Heart left ventricle (tissue), 16 donors: ENCODE measurements around the gene IMMP2L. TPM values are rescaled to one million over a fixed set of nuclear protein-coding genes. Genes with fewer than 3 reads are reported as not detected.

Source experiments
- ATAC-seq, 4 donors: fragments of 200-7000 bp; cut with Tn5 transposase; one replicate each; pipeline ENCODE4 v1.9.1; 2020 to 2022; ENCODE audit warnings: moderate library complexity in 4 of 4, mild to moderate bottlenecking in 3 of 4, moderate number of reproducible peaks in 1 of 4
- DNase-seq, 5 donors: peaks; one replicate each; pipeline ENCODE4 v3.0.0-alpha.2; 2020
- H3K27ac ChIP-seq, 12 donors: fragments of 200-600 bp; sonication (generic) in 4 of 12; one replicate each; pipeline versions ENCODE4 v1.5.0 to v1.8.0; 2016 to 2022; ENCODE audit warnings: mild to moderate bottlenecking in 2 of 12
- H3K27me3 ChIP-seq, 9 donors: fragments of 200-600 bp; sonication (generic) in 2 of 9; one replicate each; pipeline versions ENCODE4 v1.5.1 to v1.8.0; 2016 to 2022; ENCODE audit warnings: mild to moderate bottlenecking in 3 of 9
- H3K36me3 ChIP-seq, 9 donors: fragments of 200-600 bp; sonication (generic) in 2 of 9; one replicate each; pipeline versions ENCODE4 v1.5.0 to v1.8.0; 2018 to 2022; ENCODE audit warnings: mild to moderate bottlenecking in 2 of 9
- H3K4me1 ChIP-seq, 12 donors: fragments of 200-600 bp; sonication (generic) in 4 of 12; one replicate each; pipeline versions ENCODE4 v1.5.0 to v1.8.0; 2016 to 2022; ENCODE audit warnings: mild to moderate bottlenecking in 3 of 12
- H3K4me3 ChIP-seq, 12 donors: fragments of 200-600 bp; sonication (generic) in 4 of 12; one replicate each; pipeline versions ENCODE4 v1.5.0 to v1.8.0; 2017 to 2022; ENCODE audit warnings: mild to moderate bottlenecking in 9 of 12, moderate library complexity in 4 of 12
- H3K9me3 ChIP-seq, 12 donors: fragments of 200-600 bp; sonication (generic) in 4 of 12; one replicate each; pipeline versions ENCODE4 v1.5.0 to v1.8.0; 2016 to 2022; ENCODE audit warnings: mild to moderate bottlenecking in 1 of 12
- CTCF ChIP-seq, 12 donors: fragments of 200-600 bp; sonication (generic) in 4 of 12; IDR thresholded peaks; one replicate each; pipeline versions ENCODE4 v1.5.0 to v1.8.0; 2018 to 2022; ENCODE audit warnings: antibody characterized with exemption in 12 of 12, mild to moderate bottlenecking in 5 of 12
- POLR2A ChIP-seq, 2 donors: fragments of 450-650 bp; IDR thresholded peaks; one replicate each; pipeline ENCODE4 v1.6.1; 2017; ENCODE audit warnings: antibody characterized with exemption in 2 of 2, mild to moderate bottlenecking in 2 of 2, moderate library complexity in 2 of 2
- WGBS, 4 donors: extraction: QIAGEN DNeasy Blood & Tissue Kit in 2 of 4; methylation state at CpG; one replicate each; pipeline versions ENCODE4 v1.1.5 to v1.1.7; 2013 to 2018; 5-methylcytosine and 5-hydroxymethylcytosine counted together
- intact Hi-C, 10 donors: fragments of 100-400 bp; cut with DNase I; formaldehyde crosslinking; loops; one replicate each; pipeline versions ENCODE4 v1.11.1 to v1.14.2; 2022
- polyA plus RNA-seq, 2 donors: library from polyadenylated mRNA; stranded (reverse); fragments of 200-250 nt; gene quantifications; one replicate each; pipeline ENCODE4 v1.2.3, GENCODE V29; 2013
- total RNA-seq, 9 donors: library from RNA; depleted of rRNA in 2 of 9; stranded (reverse); fragments of >200 nt in 2 of 9; fragmentation: NEBNext Ultra II Directional in 3 of 9; extraction: Animal tissue kit (Norgen Biotek cat#: 25700) in 3 of 9; gene quantifications; one replicate each; pipeline versions ENCODE4 v1.1.0 to v1.2.4, GENCODE V29; 2016 to 2023
- donor health status: ischemic (EF 13 %, LVEDD 7.1; RV severe dilation, severe dysfunction).
- donor health status: healthy with polysubstance abuse.
- donor health status: DM: no; HTN: yes; CAD: no.
- donor health status: DM: no; HTN: no; CAD: no.
- donor health status: ischemic (EF 25% LVEDD 6.9; RV normal size, moderate dysfunction).
- donor health status: ischemic (EF 25% LVEDD 5.7; RV mildly dilated, moderate dysfunction).
- donor health status: healthy.
- donor health status: DM: yes; HTN: yes; CAD: no.
- donor health status: ischemic (EF 35%, LVEDD 5.7; RV mildly dilated, moderate dysfunction).
- donor health status: nonischemic (EF 11% LVEDD 7.7; RV severe dilation, severe dysfunction).
- donor health status: DM: yes; HTN: yes; CAD: no.
- donor health status: PGD.
- donor health status: ischemic (EF 29% LVEDD 5.4; RV normal size, mild dysfunction).
- donor health status: nonischemic (EF 23%, LVEDD 6.1; RV moderate dilation, normal function).

Gene IMMP2L
- total and polyA plus RNA-seq, 11 donors, result 5.1 to 17.2 (median 15.9) TPM

GRCh38 chr7:110831419-110831818 is 730.9 kb downstream of the IMMP2L start:
- WGBS, 4 donors, result 45 to 55% (median 46%) methylated on average over 3 of the region's 3 CpGs
- ATAC-seq, result no peak
- no peaks in the 10 kb centered on the region for H3K9me3 ChIP-seq
- H3K4me1 ChIP-seq, result peaks cover 0 to 12% (median 0%) of the 10 kb centered on the region in 12 donors
- peak overlapping the region in 2 of 12 donors; percentile 3 to 16 for H3K27ac ChIP-seq
- H3K27me3 ChIP-seq, result no peaks in the 10 kb centered on the region
- no peak for DNase-seq
- no peaks in the 10 kb centered on the region for H3K36me3 ChIP-seq
- TF ChIP-seq POLR2A (IDR thresholded peaks at IDR 0.05) (no peak), CTCF (IDR thresholded peaks at IDR 0.05) (no peak)
- no peak overlapping the region for H3K4me3 ChIP-seq
- intact Hi-C loops, result loop anchor here in 1 of 10 donors (10.0 kb wide), 1 partner anchor 243 kb away; no protein-coding TSS in a partner anchor

DNA sequence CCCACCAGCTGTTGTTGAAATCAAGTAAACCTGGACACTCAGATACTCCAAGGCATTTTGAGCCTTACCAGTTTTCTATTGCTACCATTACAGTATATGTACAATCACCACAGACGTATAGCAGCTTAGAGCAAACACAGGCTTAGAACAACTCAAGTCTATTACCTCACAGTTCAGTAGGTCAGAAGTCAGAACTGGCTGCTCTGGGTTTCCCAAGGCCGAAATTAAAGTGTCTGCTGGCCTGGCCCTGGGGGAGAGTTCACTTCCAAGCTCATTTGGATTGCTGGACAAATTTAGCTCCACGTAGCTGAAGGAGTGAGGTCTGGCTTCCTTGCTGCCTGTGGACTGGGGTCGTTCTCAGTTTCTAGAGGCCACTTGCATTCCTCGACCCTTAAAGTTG is 731.5 kb downstream of the IMMP2L start:
- TF ChIP-seq CTCF (IDR thresholded peaks at IDR 0.05), result no peak
- no peak for TF ChIP-seq POLR2A (IDR thresholded peaks at IDR 0.05)
- H3K27ac ChIP-seq, result peak overlapping the region in 2 of 12 donors; percentile 3 to 16
- peak in 3 of 4 donors; percentile 39 to 58 (median 41) for ATAC-seq
- no peaks in the 10 kb centered on the region for H3K36me3 ChIP-seq
- no peaks in the 10 kb centered on the region for H3K9me3 ChIP-seq
- intact Hi-C loops, result loop anchor here in 1 of 10 donors (10.0 kb wide), 1 partner anchor 244 kb away; no protein-coding TSS in a partner anchor
- 41 to 46% (median 43%) methylated on average over 5 of the region's 5 CpGs for WGBS, 4 donors
- DNase-seq, result peak in 3 of 5 donors; percentile 11 to 32 (median 28)
- H3K4me1 ChIP-seq, result peaks cover 0 to 12% (median 0%) of the 10 kb centered on the region in 12 donors
- no peaks in the 10 kb centered on the region for H3K27me3 ChIP-seq
- H3K4me3 ChIP-seq, result no peak overlapping the region

DNA sequence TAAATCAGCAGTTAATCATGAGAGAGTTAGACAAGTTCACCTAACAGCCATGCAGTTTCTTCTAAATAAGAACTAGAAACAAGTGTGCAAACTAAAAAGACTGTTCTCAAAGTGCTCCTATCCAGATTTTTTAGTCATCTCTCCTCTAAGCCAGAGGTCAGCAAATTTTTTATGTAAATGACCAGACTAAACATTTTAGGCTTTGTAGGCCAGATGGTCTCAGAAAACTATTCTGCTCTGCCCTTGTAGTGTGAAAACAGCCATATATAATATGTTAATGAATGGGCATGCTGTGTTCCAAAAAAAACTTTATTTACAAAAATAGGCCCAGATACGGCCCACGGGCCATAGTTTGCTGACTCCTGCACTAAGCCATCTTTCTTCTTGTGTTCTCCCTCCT is 734.4 kb downstream of the IMMP2L start:
- Histone ChIP-seq H3K27me3 (no peaks in the 10 kb centered on the region), H3K9me3 (no peaks in the 10 kb centered on the region), H3K4me3 (no peak overlapping the region), H3K36me3 (no peaks in the 10 kb centered on the region), H3K27ac (no peak overlapping the region), H3K4me1 (peaks cover 0 to 12% (median 0%) of the 10 kb centered on the region in 12 donors)
- WGBS, 4 donors, result 80 to 95% (median 91%) methylated on average over 2 of the region's 2 CpGs
- TF ChIP-seq POLR2A (IDR thresholded peaks at IDR 0.05), result no peak
- TF ChIP-seq CTCF (IDR thresholded peaks at IDR 0.05), result no peak
- intact Hi-C loops, result no loop called here
- no peak for DNase-seq
- ATAC-seq, result no peak

DNA sequence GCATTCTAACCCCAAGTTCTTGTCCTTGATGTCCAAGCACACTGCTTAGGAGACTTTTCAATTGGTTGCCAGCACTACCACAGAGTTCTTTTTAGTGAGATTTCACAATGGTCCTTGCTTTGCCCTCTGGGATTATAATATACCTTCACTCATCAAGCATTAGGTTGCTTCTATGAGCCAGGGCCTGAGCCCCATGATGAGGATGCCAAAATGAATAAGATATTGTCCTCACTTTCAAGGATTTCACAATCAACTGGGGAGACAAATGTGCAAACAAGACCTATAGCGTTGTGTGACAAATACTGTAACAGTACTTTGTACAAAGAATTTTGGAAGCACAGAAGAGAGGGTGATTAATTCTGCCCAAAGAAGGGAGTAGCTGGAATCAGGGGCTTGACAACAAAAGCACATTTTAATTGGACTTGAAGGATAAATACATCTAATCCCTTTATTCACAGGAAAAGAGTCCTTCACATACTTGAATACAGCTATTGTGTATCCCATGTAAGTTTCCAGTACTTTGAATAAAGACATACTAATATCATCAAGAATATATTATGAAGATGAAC is 734.9 kb downstream of the IMMP2L start:
- no peaks in the 10 kb centered on the region for H3K27me3 ChIP-seq
- intact Hi-C loops, result no loop called here
- peaks cover 0 to 12% (median 0%) of the 10 kb centered on the region in 12 donors for H3K4me1 ChIP-seq
- no peak overlapping the region for H3K4me3 ChIP-seq
- H3K9me3 ChIP-seq, result no peaks in the 10 kb centered on the region
- ATAC-seq (no peak), DNase-seq (no peak)
- 89 to 97% (median 95%) methylated on average over 1 of the region's 1 CpG for WGBS, 4 donors
- TF ChIP-seq CTCF (IDR thresholded peaks at IDR 0.05), result no peak
- no peak for TF ChIP-seq POLR2A (IDR thresholded peaks at IDR 0.05)
- no peak overlapping the region for H3K27ac ChIP-seq
- H3K36me3 ChIP-seq, result no peaks in the 10 kb centered on the region
